ENCODE results near the gene ASAH2.
"Not testable (repeated sequence)": the region's sequence is repeated elsewhere in the genome, so short reads cannot be mapped to it uniquely, and the experiment has no call there.

Gene ASAH2

GRCh38 chr10:50281210-50281966, 30.1 kb upstream of the ASAH2 start:
- WGBS: 90% methylated on average over 8 of the region's 8 CpGs
- no peak overlapping the region for H3K9ac ChIP-seq (ENCODE audit: low read depth, low read length)
- no peak overlapping the region for H3K27ac ChIP-seq (ENCODE audit: low read depth, low read length)
- peaks cover 8% of the 10 kb centered on the region for H3K4me1 ChIP-seq (ENCODE audit: insufficient read depth, low read length)
- H3K36me3 ChIP-seq (ENCODE audit: insufficient read depth, low read length): no peaks in the 10 kb centered on the region
- no peak overlapping the region for H3K4me3 ChIP-seq (ENCODE audit: low read length)
- H3K9me3 ChIP-seq (ENCODE audit: insufficient read depth, low read depth, low read length): no peaks in the 10 kb centered on the region
- H3K27me3 ChIP-seq (ENCODE audit: insufficient read depth, low read length): no peaks in the 10 kb centered on the region

DNA sequence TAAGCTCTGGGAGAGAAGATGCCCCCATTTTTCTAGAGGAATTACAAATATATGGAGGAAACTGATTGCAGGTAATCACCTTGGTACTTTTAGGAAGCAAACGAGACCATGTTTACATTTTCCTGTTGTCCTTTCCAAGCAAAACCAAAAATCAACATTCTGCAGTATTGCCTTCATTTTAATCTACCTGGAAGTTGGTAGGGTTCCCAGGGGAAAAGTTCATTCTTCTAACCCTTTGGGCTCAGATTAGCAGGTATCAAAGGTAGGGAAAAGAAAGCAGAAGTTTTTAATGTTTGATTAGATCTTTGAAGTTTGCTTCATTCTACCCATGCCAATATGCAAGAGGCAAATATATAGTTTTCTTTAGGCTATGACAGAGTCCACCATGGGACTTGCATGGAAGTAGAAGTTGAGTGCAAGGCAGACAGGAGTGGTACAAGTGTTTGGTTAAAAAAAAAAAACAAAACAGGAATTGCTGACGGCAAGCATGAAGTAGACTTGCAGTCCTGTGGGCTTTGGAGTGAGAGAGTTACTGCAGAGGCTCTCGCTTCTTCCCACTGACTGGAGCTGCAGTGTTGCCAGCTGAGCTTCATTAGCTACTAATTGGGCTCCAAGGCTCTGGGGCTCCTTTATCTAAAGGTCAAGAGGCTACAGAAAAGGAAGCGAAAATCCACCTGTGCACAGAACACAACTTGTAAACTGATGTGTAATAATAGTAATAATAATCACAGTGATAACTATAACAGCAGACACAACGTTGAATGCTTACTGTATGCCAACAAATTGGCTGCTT, 28.9 kb upstream of the ASAH2 start:
- Histone ChIP-seq H3K4me1 (ENCODE audit: insufficient read depth, low read length) (peaks cover 8% of the 10 kb centered on the region), H3K4me3 (ENCODE audit: low read length) (no peak overlapping the region), H3K9ac (ENCODE audit: low read depth, low read length) (no peak overlapping the region), H3K36me3 (ENCODE audit: insufficient read depth, low read length) (no peaks in the 10 kb centered on the region), H3K9me3 (ENCODE audit: insufficient read depth, low read depth, low read length) (no peaks in the 10 kb centered on the region), H3K27ac (ENCODE audit: low read depth, low read length) (no peak overlapping the region), H3K27me3 (ENCODE audit: insufficient read depth, low read length) (no peaks in the 10 kb centered on the region)
- WGBS: 92% methylated on average over 4 of the region's 5 CpGs

GRCh38 chr10:50279489-50279888, 28.2 kb upstream of the ASAH2 start:
- H3K36me3 ChIP-seq (ENCODE audit: insufficient read depth, low read length): no peaks in the 10 kb centered on the region
- peaks cover 8% of the 10 kb centered on the region for H3K4me1 ChIP-seq (ENCODE audit: insufficient read depth, low read length)
- H3K27me3 ChIP-seq (ENCODE audit: insufficient read depth, low read length): no peaks in the 10 kb centered on the region
- no peaks in the 10 kb centered on the region for H3K9me3 ChIP-seq (ENCODE audit: insufficient read depth, low read depth, low read length)
- H3K27ac ChIP-seq (ENCODE audit: low read depth, low read length): no peak overlapping the region
- no peak overlapping the region for H3K9ac ChIP-seq (ENCODE audit: low read depth, low read length)
- WGBS: 76% methylated on average over 5 of the region's 5 CpGs
- H3K4me3 ChIP-seq (ENCODE audit: low read length): no peak overlapping the region

DNA sequence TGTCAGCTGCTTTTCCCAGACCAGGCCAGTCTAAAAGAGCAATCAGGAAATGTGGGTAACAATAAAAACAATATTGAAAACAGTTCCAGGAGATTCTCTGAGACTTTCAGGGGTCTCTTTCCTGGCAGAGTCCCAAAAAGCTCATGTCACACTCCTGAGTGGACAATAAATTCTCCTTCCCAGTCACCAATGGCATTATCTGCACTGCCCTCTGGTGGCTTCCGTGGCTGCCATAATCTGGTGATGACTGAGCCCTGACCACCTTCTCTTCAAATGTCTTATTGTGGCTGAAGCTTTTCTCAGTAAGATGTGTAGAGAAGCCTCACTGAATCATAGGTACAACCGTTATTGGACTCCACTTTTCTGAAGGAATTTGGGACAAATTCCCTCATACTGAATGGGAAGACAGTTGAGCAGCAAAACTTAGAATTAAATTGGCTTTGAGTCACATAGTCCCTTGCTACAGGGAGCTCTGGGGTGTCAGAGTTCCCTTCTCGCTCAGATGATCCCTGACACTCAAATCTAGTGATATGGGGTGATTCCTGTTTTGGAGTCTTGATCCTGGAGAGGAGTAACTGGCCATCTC, 24.4 kb upstream of the ASAH2 start:
- no peaks in the 10 kb centered on the region for H3K27me3 ChIP-seq (ENCODE audit: insufficient read depth, low read length)
- H3K9me3 ChIP-seq (ENCODE audit: insufficient read depth, low read depth, low read length): no peaks in the 10 kb centered on the region
- no peak overlapping the region for H3K4me3 ChIP-seq (ENCODE audit: low read length)
- no peaks in the 10 kb centered on the region for H3K36me3 ChIP-seq (ENCODE audit: insufficient read depth, low read length)
- H3K4me1 ChIP-seq (ENCODE audit: insufficient read depth, low read length): peaks cover 8% of the 10 kb centered on the region
- no peak overlapping the region for H3K9ac ChIP-seq (ENCODE audit: low read depth, low read length)
- 56% methylated on average over 3 of the region's 3 CpGs for WGBS
- H3K27ac ChIP-seq (ENCODE audit: low read depth, low read length): no peak overlapping the region

- 95% methylated on average over 7 of the region's 7 CpGs for WGBS
- no peaks in the 10 kb centered on the region for H3K27me3 ChIP-seq (ENCODE audit: insufficient read depth, low read length)
- no peaks in the 10 kb centered on the region for H3K36me3 ChIP-seq (ENCODE audit: insufficient read depth, low read length)
These were observed 21.2 kb upstream of the ASAH2 start for GRCh38 chr10:50272531-50272930.

DNA sequence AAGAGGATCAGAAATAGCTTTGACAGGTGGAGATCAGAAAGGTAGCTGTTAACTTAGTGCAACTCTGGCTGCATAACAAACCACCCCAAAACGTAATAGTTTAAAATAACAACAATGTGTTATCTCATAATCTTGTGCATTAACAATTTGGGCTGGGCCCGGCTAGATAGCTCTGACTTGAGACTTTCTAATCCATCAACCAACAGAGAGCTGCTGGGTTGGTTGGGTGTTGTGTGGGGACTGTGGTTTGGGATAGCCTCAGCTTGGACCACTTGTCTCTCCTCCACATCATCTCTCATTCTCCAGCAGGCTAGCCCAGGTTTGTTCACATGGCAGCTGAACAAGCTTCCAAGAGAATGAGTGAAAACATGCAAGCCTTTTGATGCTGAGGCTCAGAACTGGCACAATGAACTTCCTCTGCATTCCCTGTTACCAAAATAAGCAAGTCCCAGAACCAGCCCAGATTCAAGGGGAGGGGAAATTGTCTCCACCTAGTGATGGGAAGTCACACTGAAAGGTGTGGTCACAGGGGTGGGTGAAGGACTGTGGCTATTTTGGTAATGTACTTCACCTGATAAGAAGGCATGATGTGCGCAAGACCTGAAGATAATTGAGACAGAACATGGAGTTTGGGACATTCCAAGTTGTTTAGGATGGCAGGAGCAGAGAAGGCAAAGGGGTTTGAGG, 20.4 kb upstream of the ASAH2 start:
- Histone ChIP-seq H3K27ac (ENCODE audit: low read depth, low read length) (no peak overlapping the region), H3K36me3 (ENCODE audit: insufficient read depth, low read length) (no peaks in the 10 kb centered on the region), H3K4me1 (ENCODE audit: insufficient read depth, low read length) (no peaks in the 10 kb centered on the region), H3K9ac (ENCODE audit: low read depth, low read length) (no peak overlapping the region), H3K9me3 (ENCODE audit: insufficient read depth, low read depth, low read length) (no peaks in the 10 kb centered on the region), H3K4me3 (ENCODE audit: low read length) (no peak overlapping the region), H3K27me3 (ENCODE audit: insufficient read depth, low read length) (no peaks in the 10 kb centered on the region)
- WGBS: 98% methylated on average over 2 of the region's 3 CpGs

More at GRCh38 chr10:50272531-50272930, 21.2 kb upstream of the ASAH2 start:
- H3K4me3 ChIP-seq (ENCODE audit: low read length): no peak overlapping the region
- H3K4me1 ChIP-seq (ENCODE audit: insufficient read depth, low read length): no peaks in the 10 kb centered on the region
- H3K9me3 ChIP-seq (ENCODE audit: insufficient read depth, low read depth, low read length): no peaks in the 10 kb centered on the region
- H3K27ac ChIP-seq (ENCODE audit: low read depth, low read length): no peak overlapping the region
- no peak overlapping the region for H3K9ac ChIP-seq (ENCODE audit: low read depth, low read length)

DNA sequence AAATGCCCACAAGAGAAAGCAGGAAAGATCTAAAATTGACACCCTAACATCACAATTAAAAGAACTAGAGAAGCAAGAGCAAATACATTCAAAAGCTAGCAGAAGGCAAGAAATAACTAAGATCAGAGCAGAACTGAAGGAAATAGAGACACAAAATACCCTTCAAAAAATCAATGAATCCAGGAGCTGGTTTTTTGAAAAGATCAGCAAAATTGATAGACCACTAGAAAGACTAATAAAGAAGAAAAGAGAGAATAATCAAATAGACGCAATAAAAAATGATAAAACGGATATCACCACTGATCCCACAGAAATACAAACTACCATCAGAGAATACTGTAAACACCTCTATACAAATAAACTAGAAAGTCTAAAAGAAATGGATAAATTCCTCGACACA, 16.6 kb upstream of the ASAH2 start:
- not testable (repeated sequence) for H3K9ac ChIP-seq (ENCODE audit: low read depth, low read length); H3K27ac ChIP-seq (ENCODE audit: low read depth, low read length); H3K4me1 ChIP-seq (ENCODE audit: insufficient read depth, low read length); H3K36me3 ChIP-seq (ENCODE audit: insufficient read depth, low read length); H3K9me3 ChIP-seq (ENCODE audit: insufficient read depth, low read depth, low read length); H3K27me3 ChIP-seq (ENCODE audit: insufficient read depth, low read length); H3K4me3 ChIP-seq (ENCODE audit: low read length)
- WGBS: no CpG with 5 or more reads among the region's 3 CpGs

DNA sequence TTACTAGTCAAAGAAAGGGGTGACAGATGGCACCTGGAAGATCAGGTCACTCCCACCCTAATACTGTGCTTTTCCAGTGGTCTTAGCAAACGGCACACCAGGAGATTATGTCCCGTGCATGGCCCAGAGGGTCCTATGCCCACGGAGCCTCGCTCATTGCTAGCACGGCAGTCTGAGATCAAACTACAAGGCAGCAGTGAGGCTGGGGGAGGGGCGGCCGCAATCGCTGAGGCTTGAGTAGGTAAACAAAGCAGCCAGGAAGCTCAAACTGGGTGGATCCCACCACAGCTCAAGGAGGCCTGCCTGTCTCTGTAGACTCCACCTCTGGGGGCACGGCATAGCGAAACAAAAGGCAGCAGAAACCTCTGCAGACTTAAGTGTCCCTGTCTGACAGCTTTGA, 11.3 kb upstream of the ASAH2 start:
- not testable (repeated sequence) for H3K36me3 ChIP-seq (ENCODE audit: insufficient read depth, low read length); H3K9me3 ChIP-seq (ENCODE audit: insufficient read depth, low read depth, low read length); H3K4me1 ChIP-seq (ENCODE audit: insufficient read depth, low read length); H3K9ac ChIP-seq (ENCODE audit: low read depth, low read length); H3K27me3 ChIP-seq (ENCODE audit: insufficient read depth, low read length); H3K27ac ChIP-seq (ENCODE audit: low read depth, low read length); H3K4me3 ChIP-seq (ENCODE audit: low read length)
- 88% methylated on average over 10 of the region's 10 CpGs for WGBS

DNA sequence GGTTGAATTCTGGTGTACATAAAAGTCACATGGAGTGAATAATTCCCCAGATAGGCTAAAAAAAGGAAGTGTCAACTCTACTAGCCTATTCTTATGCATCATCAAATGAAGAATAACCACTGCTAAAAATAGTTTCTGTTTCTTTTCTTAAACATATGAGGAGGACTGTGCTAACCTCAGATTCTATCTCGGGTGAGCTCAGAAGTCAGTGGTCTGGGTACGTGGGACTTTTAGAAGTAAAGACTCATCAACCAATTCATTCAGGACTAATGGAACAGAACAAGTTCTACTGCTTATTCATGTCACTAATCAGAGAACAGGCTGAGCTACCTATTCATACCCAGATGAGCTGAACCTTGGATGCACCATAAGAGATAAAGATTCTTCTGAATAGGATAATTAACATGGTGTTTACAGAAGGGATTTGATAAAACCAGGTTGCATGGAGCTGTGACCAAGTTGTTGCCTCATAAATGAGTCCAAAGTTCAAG, 9.5 kb upstream of the ASAH2 start:
- Histone ChIP-seq H3K4me1 (ENCODE audit: insufficient read depth, low read length) (0 out of 2 replicates have a peak, but pooled peaks cover 6% of the 10 kb centered on the region), H3K4me3 (ENCODE audit: low read length) (no peak overlapping the region), H3K27me3 (ENCODE audit: insufficient read depth, low read length) (no peaks in the 10 kb centered on the region), H3K9me3 (ENCODE audit: insufficient read depth, low read depth, low read length) (no peaks in the 10 kb centered on the region), H3K9ac (ENCODE audit: low read depth, low read length) (no peak overlapping the region), H3K36me3 (ENCODE audit: insufficient read depth, low read length) (no peaks in the 10 kb centered on the region), H3K27ac (ENCODE audit: low read depth, low read length) (no peak overlapping the region)
- WGBS: 93% methylated on average over 2 of the region's 2 CpGs

GRCh38 chr10:50254479-50254878, 3.2 kb upstream of the ASAH2 start:
- H3K9me3 ChIP-seq (ENCODE audit: insufficient read depth, low read depth, low read length): no peaks in the 10 kb centered on the region
- no peak overlapping the region for H3K9ac ChIP-seq (ENCODE audit: low read depth, low read length)
- no peak overlapping the region for H3K27ac ChIP-seq (ENCODE audit: low read depth, low read length)
- H3K4me1 ChIP-seq (ENCODE audit: insufficient read depth, low read length): no peaks in the 10 kb centered on the region
- H3K4me3 ChIP-seq (ENCODE audit: low read length): no peak overlapping the region
- no peaks in the 10 kb centered on the region for H3K27me3 ChIP-seq (ENCODE audit: insufficient read depth, low read length)
- no CpG with 5 or more reads among the region's 2 CpGs for WGBS
- H3K36me3 ChIP-seq (ENCODE audit: insufficient read depth, low read length): no peaks in the 10 kb centered on the region

Data from HUES64 (cell line).